ENCODE measurements around the gene BCL7A. TPM values are rescaled to one million over a fixed set of nuclear protein-coding genes. Genes with fewer than 3 reads are reported as not detected.
"Not testable (repeated sequence)": the region's sequence is repeated elsewhere in the genome, so short reads cannot be mapped to it uniquely, and the experiment has no call there.

The BCL7A gene
- total and polyA plus RNA-seq, 4 donors = 3.5 to 8.3 (median 4.9) TPM

GRCh38 chr12:122054842-122055520 is 33.3 kb downstream of the BCL7A start:
- Histone ChIP-seq H3K9me3 (ENCODE audit: control insufficient read depth in 4 of 4, low read length in 3 of 4) (no peaks in the 10 kb centered on the region), H3K4me3 (ENCODE audit: low read depth in 1 of 3, low read length in 3 of 3) (no peak overlapping the region), H3K27ac (ENCODE audit: low read depth in 1 of 2, low read length in 2 of 2) (no peak overlapping the region), H3K27me3 (ENCODE audit: control insufficient read depth in 4 of 4, insufficient read depth in 4 of 4, low read length in 3 of 4) (no peaks in the 10 kb centered on the region), H3K36me3 (ENCODE audit: control insufficient read depth in 4 of 4, insufficient read depth in 3 of 4, low read depth in 1 of 4, low read length in 3 of 4) (peaks cover 0 to 6% (median 0%) of the 10 kb centered on the region in 4 donors), H3K4me1 (ENCODE audit: control insufficient read depth in 4 of 4, insufficient read depth in 4 of 4, low read length in 3 of 4) (peaks cover 2 to 38% (median 22%) of the 10 kb centered on the region in 4 donors), H3K9ac (ENCODE audit: low read depth in 1 of 2, low read length in 2 of 2) (no peak overlapping the region)
- peak in 1 of 2 donors; percentile 25 for TF ChIP-seq RXRA (IDR thresholded peaks at IDR 0.05)
- no peak for TF ChIP-seq REST (IDR thresholded peaks at IDR 0.05)
- TF ChIP-seq HNF4A (conservative IDR thresholded peaks at IDR 0.05) = peak in 1 of 2 donors; percentile 6
- 82% methylated on average over 27 of the region's 27 CpGs for WGBS
- DNase-seq (ENCODE audit: low spot score) = no peak

GRCh38 chr12:122056406-122056805 is 34.7 kb downstream of the BCL7A start:
- not testable (repeated sequence) for H3K36me3 ChIP-seq (ENCODE audit: control insufficient read depth in 4 of 4, insufficient read depth in 3 of 4, low read depth in 1 of 4, low read length in 3 of 4); H3K27me3 ChIP-seq (ENCODE audit: control insufficient read depth in 4 of 4, insufficient read depth in 4 of 4, low read length in 3 of 4); H3K4me3 ChIP-seq (ENCODE audit: low read depth in 1 of 3, low read length in 3 of 3); H3K9ac ChIP-seq (ENCODE audit: low read depth in 1 of 2, low read length in 2 of 2); H3K27ac ChIP-seq (ENCODE audit: low read depth in 1 of 2, low read length in 2 of 2); H3K9me3 ChIP-seq (ENCODE audit: control insufficient read depth in 4 of 4, low read length in 3 of 4); DNase-seq (ENCODE audit: low spot score)
- H3K4me1 ChIP-seq (ENCODE audit: control insufficient read depth in 4 of 4, insufficient read depth in 4 of 4, low read length in 3 of 4) = peaks cover 2 to 26% (median 13%) of the 10 kb centered on the region in 4 donors
- 96% methylated on average over 7 of the region's 7 CpGs for WGBS

GRCh38 chr12:122057007-122057735 is 35.5 kb downstream of the BCL7A start:
- no peak for DNase-seq (ENCODE audit: low spot score)
- TF ChIP-seq HNF4A (conservative IDR thresholded peaks at IDR 0.05) (no peak), RXRA (IDR thresholded peaks at IDR 0.05) (no peak), SP1 (IDR thresholded peaks at IDR 0.05) (no peak), RAD21 (IDR thresholded peaks at IDR 0.05) (no peak), GABPA (IDR thresholded peaks at IDR 0.05 in 1 of 2, conservative IDR thresholded peaks at IDR 0.05 in 1 of 2) (no peak), ATF3 (IDR thresholded peaks at IDR 0.05) (no peak)
- no peak overlapping the region for H3K27ac ChIP-seq (ENCODE audit: low read depth in 1 of 2, low read length in 2 of 2)
- peaks cover 3 to 28% (median 14%) of the 10 kb centered on the region in 4 donors for H3K4me1 ChIP-seq (ENCODE audit: control insufficient read depth in 4 of 4, insufficient read depth in 4 of 4, low read length in 3 of 4)
- no peaks in the 10 kb centered on the region for H3K27me3 ChIP-seq (ENCODE audit: control insufficient read depth in 4 of 4, insufficient read depth in 4 of 4, low read length in 3 of 4)
- 95% methylated on average over 11 of the region's 11 CpGs for WGBS
- no peaks in the 10 kb centered on the region for H3K9me3 ChIP-seq (ENCODE audit: control insufficient read depth in 4 of 4, low read length in 3 of 4)
- peaks cover 0 to 6% (median 0%) of the 10 kb centered on the region in 4 donors for H3K36me3 ChIP-seq (ENCODE audit: control insufficient read depth in 4 of 4, insufficient read depth in 3 of 4, low read depth in 1 of 4, low read length in 3 of 4)
- H3K9ac ChIP-seq (ENCODE audit: low read depth in 1 of 2, low read length in 2 of 2) = no peak overlapping the region
- no peak overlapping the region for H3K4me3 ChIP-seq (ENCODE audit: low read depth in 1 of 3, low read length in 3 of 3)
